HG02885 (cell line): ENCODE results near the gene TMEM272.

Source experiments
- ATAC-seq: cut with Tn5 transposase; IDR thresholded peaks from one replicate; pipeline ENCODE4 v1.9.1; 2021; ENCODE audit warnings: mild to moderate bottlenecking; ENCODE audit not compliant: unreplicated experiment, poor library complexity

The TMEM272 gene

GRCh38 chr13:51785712-51786424, 59.1 kb downstream of the TMEM272 start:
- no peak for ATAC-seq

- ATAC-seq, result no peak
Observed at GRCh38 chr13:51784097-51784496, 60.9 kb downstream of the TMEM272 start.

GRCh38 chr13:51783428-51784094, 61.4 kb downstream of the TMEM272 start:
- no peak for ATAC-seq

GRCh38 chr13:51782026-51782710, 62.8 kb downstream of the TMEM272 start:
- no peak for ATAC-seq

GRCh38 chr13:51781246-51782022, 63.5 kb downstream of the TMEM272 start:
- ATAC-seq, result peak; percentile 73

- ATAC-seq, result no peak
Observed at GRCh38 chr13:51780099-51780498, 64.9 kb downstream of the TMEM272 start.

- no peak for ATAC-seq
Observed at GRCh38 chr13:51778392-51778791, 66.6 kb downstream of the TMEM272 start.

GRCh38 chr13:51777921-51778320, 67.1 kb downstream of the TMEM272 start:
- ATAC-seq, result no peak

- ATAC-seq, result no peak
Observed at GRCh38 chr13:51776179-51776578, 68.8 kb downstream of the TMEM272 start.

- no peak for ATAC-seq
Observed at GRCh38 chr13:51773515-51773914, 71.5 kb downstream of the TMEM272 start.

- no peak for ATAC-seq
Observed at GRCh38 chr13:51772781-51773180, 72.2 kb downstream of the TMEM272 start.

- no peak for ATAC-seq
Observed at GRCh38 chr13:51772105-51772455, 72.9 kb downstream of the TMEM272 start.

- no peak for ATAC-seq
Observed at GRCh38 chr13:51771418-51772104, 73.4 kb downstream of the TMEM272 start.

- ATAC-seq, result peak; percentile 87
Observed at GRCh38 chr13:51770681-51771417, 74.1 kb downstream of the TMEM272 start.

- ATAC-seq, result no peak
Observed at GRCh38 chr13:51770160-51770559, 74.8 kb downstream of the TMEM272 start.

GRCh38 chr13:51769455-51770127, 75.4 kb downstream of the TMEM272 start:
- no peak for ATAC-seq

GRCh38 chr13:51768976-51769375, 76.0 kb downstream of the TMEM272 start:
- no peak for ATAC-seq

GRCh38 chr13:51768378-51768921, 76.5 kb downstream of the TMEM272 start:
- ATAC-seq, result no peak

GRCh38 chr13:51767100-51767499, 77.9 kb downstream of the TMEM272 start:
- no peak for ATAC-seq
